Measurements from ENCODE around the gene HCFC1. TPM values are rescaled to one million over a fixed set of nuclear protein-coding genes. Genes with fewer than 3 reads are reported as not detected.
A peak's percentile ranks its signal among the peaks of the same experiment; 100 is the strongest.

Gene HCFC1
- polyA plus RNA-seq, 2 of the 4 experiments (the other 2 are of a cell fraction): 4.4 to 33.3 TPM

DNA sequence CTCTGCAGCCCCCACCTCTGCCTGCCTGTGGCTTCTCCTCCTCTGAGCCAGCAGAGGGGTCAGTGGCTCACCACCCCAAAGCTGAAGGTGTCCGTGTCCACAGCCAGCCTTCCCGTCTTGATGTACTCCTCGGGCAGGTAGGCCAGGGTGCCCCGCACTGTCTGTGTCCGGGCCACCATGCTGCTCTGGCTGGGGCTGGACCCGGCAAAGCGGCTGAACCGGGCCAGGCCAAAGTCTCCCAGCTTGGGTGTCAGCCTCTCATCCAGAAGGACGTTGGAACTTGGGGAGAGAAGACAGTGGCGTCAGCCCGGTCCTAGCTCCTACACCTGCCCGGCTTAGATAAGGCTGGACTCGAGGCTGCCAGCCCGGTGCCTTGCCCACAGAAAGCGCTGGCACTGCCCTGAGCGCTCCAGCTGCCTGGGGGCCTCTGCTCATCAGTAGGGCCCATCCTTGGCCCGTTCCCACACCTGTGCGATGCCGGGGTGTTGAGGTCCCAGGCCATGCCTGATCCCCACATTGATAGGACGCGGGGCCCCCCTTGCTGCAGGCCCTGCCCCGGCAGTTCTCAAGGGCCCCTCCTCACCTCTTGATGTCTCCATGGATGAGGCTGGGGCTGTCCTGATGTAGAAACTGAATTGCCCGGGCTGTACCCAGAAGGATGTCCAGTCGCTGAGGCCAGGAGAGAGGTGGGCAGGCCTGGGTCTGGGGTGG is 44.9 kb upstream of the HCFC1 start:
- H3K4me1 ChIP-seq: peaks cover 26% of the 10 kb centered on the region
- WGBS (ENCODE audit: missing lambda C conversion rate): 90% methylated on average over 13 of the region's 24 CpGs
- H3K4me2 ChIP-seq: no peak overlapping the region
- FAIRE-seq: no peak
- CTCF ChIA-PET: interaction anchor here (1.2 to 3.5 kb wide), 3 partner anchors 10 to 30 kb away, joined by 3 to 11 read pairs (median 3); no protein-coding TSS in a partner anchor
- H3K27ac ChIP-seq: peak overlapping the region in 1 of 2 experiments; percentile 7; a peak in 1 of 6 replicates
- ATAC-seq: no peak
- no peak for TF ChIP-seq TFCP2L1 (CRISPR knock-in tag; IDR thresholded peaks at IDR 0.05)
- no peak for TF ChIP-seq ESRRA (IDR thresholded peaks at IDR 0.05; ENCODE audit: borderline replicate concordance, low read length)
- no peak for TF ChIP-seq PHF8 (IDR thresholded peaks at IDR 0.05; ENCODE audit: borderline replicate concordance, low read depth)
- TF ChIP-seq ZFP36 (IDR thresholded peaks at IDR 0.05; ENCODE audit: borderline replicate concordance, partially characterized antibody): no peak
- no peak for TF ChIP-seq CBX2 (IDR thresholded peaks at IDR 0.05; ENCODE audit: borderline replicate concordance, low read depth)
- TF ChIP-seq, protein P1, sequence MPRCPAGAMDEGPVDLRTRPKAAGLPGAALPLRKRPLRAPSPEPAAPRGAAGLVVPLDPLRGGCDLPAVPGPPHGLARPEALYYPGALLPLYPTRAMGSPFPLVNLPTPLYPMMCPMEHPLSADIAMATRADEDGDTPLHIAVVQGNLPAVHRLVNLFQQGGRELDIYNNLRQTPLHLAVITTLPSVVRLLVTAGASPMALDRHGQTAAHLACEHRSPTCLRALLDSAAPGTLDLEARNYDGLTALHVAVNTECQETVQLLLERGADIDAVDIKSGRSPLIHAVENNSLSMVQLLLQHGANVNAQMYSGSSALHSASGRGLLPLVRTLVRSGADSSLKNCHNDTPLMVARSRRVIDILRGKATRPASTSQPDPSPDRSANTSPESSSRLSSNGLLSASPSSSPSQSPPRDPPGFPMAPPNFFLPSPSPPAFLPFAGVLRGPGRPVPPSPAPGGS (IDR thresholded peaks at IDR 0.05): no peak
- TF ChIP-seq POLR2AphosphoS2 (conservative IDR thresholded peaks at IDR 0.05; ENCODE audit: low read length): no peak
- TF ChIP-seq EP300 (IDR thresholded peaks at IDR 0.05): no peak
- no peak for TF ChIP-seq HEYL (CRISPR knock-in tag; IDR thresholded peaks at IDR 0.05)
- no peak for TF ChIP-seq TP53 (CRISPR knock-in tag; IDR thresholded peaks at IDR 0.05)
- no peak for TF ChIP-seq CHD2 (IDR thresholded peaks at IDR 0.05; ENCODE audit: low read length, partially characterized antibody)
- no peak for TF ChIP-seq JUNB (IDR thresholded peaks at IDR 0.05)
- TF ChIP-seq, protein P2, sequence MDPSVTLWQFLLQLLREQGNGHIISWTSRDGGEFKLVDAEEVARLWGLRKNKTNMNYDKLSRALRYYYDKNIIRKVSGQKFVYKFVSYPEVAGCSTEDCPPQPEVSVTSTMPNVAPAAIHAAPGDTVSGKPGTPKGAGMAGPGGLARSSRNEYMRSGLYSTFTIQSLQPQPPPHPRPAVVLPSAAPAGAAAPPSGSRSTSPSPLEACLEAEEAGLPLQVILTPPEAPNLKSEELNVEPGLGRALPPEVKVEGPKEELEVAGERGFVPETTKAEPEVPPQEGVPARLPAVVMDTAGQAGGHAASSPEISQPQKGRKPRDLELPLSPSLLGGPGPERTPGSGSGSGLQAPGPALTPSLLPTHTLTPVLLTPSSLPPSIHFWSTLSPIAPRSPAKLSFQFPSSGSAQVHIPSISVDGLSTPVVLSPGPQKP (IDR thresholded peaks at IDR 0.05; ENCODE audit: low read depth, low read length): no peak
- TF ChIP-seq MAX (IDR thresholded peaks at IDR 0.05): no peak
- TF ChIP-seq HES2 (IDR thresholded peaks at IDR 0.05): no peak
- TF ChIP-seq, protein P3, sequence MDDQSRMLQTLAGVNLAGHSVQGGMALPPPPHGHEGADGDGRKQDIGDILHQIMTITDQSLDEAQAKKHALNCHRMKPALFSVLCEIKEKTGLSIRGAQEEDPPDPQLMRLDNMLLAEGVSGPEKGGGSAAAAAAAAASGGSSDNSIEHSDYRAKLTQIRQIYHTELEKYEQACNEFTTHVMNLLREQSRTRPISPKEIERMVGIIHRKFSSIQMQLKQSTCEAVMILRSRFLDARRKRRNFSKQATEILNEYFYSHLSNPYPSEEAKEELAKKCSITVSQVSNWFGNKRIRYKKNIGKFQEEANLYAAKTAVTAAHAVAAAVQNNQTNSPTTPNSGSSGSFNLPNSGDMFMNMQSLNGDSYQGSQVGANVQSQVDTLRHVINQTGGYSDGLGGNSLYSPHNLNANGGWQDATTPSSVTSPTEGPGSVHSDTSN (IDR thresholded peaks at IDR 0.05): no peak
- no peak for TF ChIP-seq CBX8 (IDR thresholded peaks at IDR 0.05)
- no peak for TF ChIP-seq SREBF2 (IDR thresholded peaks at IDR 0.05)
- no peak for TF ChIP-seq RNF2 (IDR thresholded peaks at IDR 0.05; ENCODE audit: borderline replicate concordance, low read depth)
- TF ChIP-seq FOSL2 (IDR thresholded peaks at IDR 0.05): no peak
- no peak for TF ChIP-seq FOSL2 (CRISPR knock-in tag; IDR thresholded peaks at IDR 0.05)
- POLR2A ChIA-PET: no interaction called here
- no peaks in the 10 kb centered on the region for H3K9me3 ChIP-seq
- DNase-seq (ENCODE audit: low read depth in 1 of 2, low spot score in 1 of 2): no peak
- no peak overlapping the region for H3K4me3 ChIP-seq

GRCh38 chrX:154015581-154016264 is 44.1 kb upstream of the HCFC1 start:
- ChIA-PET CTCF (interaction anchor here (1.2 to 2.3 kb wide), 3 partner anchors 11 to 37 kb away, joined by 3 to 7 read pairs (median 3); no protein-coding TSS in a partner anchor), POLR2A (no interaction called here)
- ATAC-seq (no peak), FAIRE-seq (no peak), DNase-seq (ENCODE audit: low read depth in 1 of 2, low spot score in 1 of 2) (no peak)
- no peak overlapping the region for H3K4me2 ChIP-seq
- WGBS (ENCODE audit: missing lambda C conversion rate): 92% methylated on average over 12 of the region's 16 CpGs
- peak overlapping the region in 1 of 2 experiments; percentile 27; a peak in 1 of 6 replicates for H3K27ac ChIP-seq
- TF ChIP-seq EHF (CRISPR knock-in tag; IDR thresholded peaks at IDR 0.05) (no peak), JUNB (IDR thresholded peaks at IDR 0.05) (no peak), JUN (IDR thresholded peaks at IDR 0.05) (no peak)
- TF ChIP-seq, protein P2 (IDR thresholded peaks at IDR 0.05; ENCODE audit: low read depth, low read length): no peak
- H3K4me1 ChIP-seq: peaks cover 21% of the 10 kb centered on the region
- H3K9me3 ChIP-seq: no peaks in the 10 kb centered on the region
- H3K4me3 ChIP-seq: no peak overlapping the region

Data from A549 (cell line).